Endothelial cell of umbilical vein (primary cell): ENCODE results near the gene FAAP100. TPM values are rescaled to one million over a fixed set of nuclear protein-coding genes. Genes with fewer than 3 reads are reported as not detected.

Source experiments
- BruUV-seq: library from RNA; stranded (reverse); fragments of 400-500 nt; replicated peaks from 2 replicates; lab custom pipeline; 2021; lab: Mats Ljungman, UMichigan
- CTCF ChIA-PET: fragments of 300-600, 350-600 bp; sonication (Branson Sonifier 250); formaldehyde crosslinking; loops from one replicate; lab custom pipeline; 2021; ENCODE audit warnings: antibody characterized with exemption, inconsistent platforms; lab: Charles Lee
- POLR2A ChIA-PET: fragments of 300-600, 350-600 bp; sonication (Branson Sonifier 250); formaldehyde crosslinking; loops from one replicate; lab custom pipeline; 2021; ENCODE audit warnings: antibody characterized with exemption, inconsistent platforms; lab: Charles Lee
- DNase-seq: peaks from one replicate; pipeline ENCODE4 v3.0.0-alpha.2; 2011; ENCODE audit warnings: low read depth, low spot score
- FAIRE-seq: peaks from 2 replicates; lab custom pipeline; 2011; peaks lifted over from hg19 to GRCh38; lab: Jason Lieb, UNC
- H2AFZ ChIP-seq: 2 replicates; pipeline ENCODE4 v1.6.0; 2012; ENCODE audit warnings: low read depth, low read length, control low read depth, inconsistent platforms
- H3K27ac ChIP-seq: 2 replicates; pipeline ENCODE4 v1.5.1; 2011; ENCODE audit warnings: low read depth, mild to moderate bottlenecking, control low read depth, low read length, moderate library complexity; ENCODE audit not compliant: insufficient read depth
- H3K27me3 ChIP-seq, 2 experiments: 2 replicates each; pipeline versions ENCODE4 v1.6.0 to v1.6.1; 2011; ENCODE audit warnings: low read length in 2 of 2, mixed read lengths in 1 of 2; ENCODE audit not compliant: control insufficient read depth in 2 of 2, insufficient read depth in 2 of 2
- H3K36me3 ChIP-seq, 2 experiments: 2 replicates in 1 of 2; 3 replicates in 1 of 2; pipeline ENCODE4 v1.5.1; 2011; ENCODE audit warnings: low read length in 2 of 2, mild to moderate bottlenecking in 1 of 2, moderate library complexity in 1 of 2; ENCODE audit not compliant: control insufficient read depth in 2 of 2, insufficient read depth in 2 of 2; ENCODE audit errors: extremely low read depth in 1 of 2
- H3K4me1 ChIP-seq: 3 replicates; pipeline ENCODE4 v1.5.1; 2011; ENCODE audit warnings: mild to moderate bottlenecking, low read length; ENCODE audit not compliant: control insufficient read depth, insufficient read depth; ENCODE audit errors: extremely low read depth
- H3K4me2 ChIP-seq: 2 replicates; pipeline ENCODE4 v1.6.1; 2011; ENCODE audit warnings: low read length, control low read depth, mixed read lengths; ENCODE audit not compliant: insufficient read depth
- H3K4me3 ChIP-seq, 3 experiments: fragments of 200-600 bp in 1 of 3; sonication (generic), shearing (Covaris generic) in 1 of 3; replicated peaks in 1 of 3; 2 replicates each; pipeline ENCODE4 v1.5.1; 2011 to 2016; ENCODE audit warnings: control low read depth in 3 of 3, low read length in 3 of 3, mild to moderate bottlenecking in 2 of 3, inconsistent platforms in 1 of 3, low read depth in 1 of 3, moderate library complexity in 1 of 3; ENCODE audit not compliant: insufficient read depth in 1 of 3
- H3K79me2 ChIP-seq: 2 replicates; pipeline ENCODE4 v1.6.0; 2012; ENCODE audit warnings: low read length, inconsistent platforms; ENCODE audit not compliant: control insufficient read depth, insufficient read depth
- H3K9ac ChIP-seq: replicated peaks from 2 replicates; pipeline ENCODE3; 2011; ENCODE audit warnings: low read length, control low read depth; ENCODE audit not compliant: insufficient read depth; ENCODE audit errors: extremely low read depth
- H3K9me1 ChIP-seq: replicated peaks from 3 replicates; pipeline ENCODE4 v1.6.0; 2011; ENCODE audit warnings: mild to moderate bottlenecking, low read length; ENCODE audit not compliant: control insufficient read depth, insufficient read depth; ENCODE audit errors: extremely low read depth
- H3K9me3 ChIP-seq: replicated peaks from 2 replicates; pipeline ENCODE4 v1.5.1; 2012; ENCODE audit warnings: low read length, inconsistent platforms; ENCODE audit not compliant: control insufficient read depth, insufficient read depth
- H4K20me1 ChIP-seq: replicated peaks from 2 replicates; pipeline ENCODE3; 2011; ENCODE audit warnings: mild to moderate bottlenecking, low read length; ENCODE audit not compliant: control insufficient read depth, insufficient read depth; ENCODE audit errors: extremely low read depth
- FOS ChIP-seq: IDR thresholded peaks from 2 replicates; pipeline ENCODE4 v1.6.1; 2011; ENCODE audit warnings: mild to moderate bottlenecking, low read length, moderate library complexity, borderline replicate concordance; ENCODE audit not compliant: insufficient read depth
- dilution Hi-C: fragments of 300-500 bp; cut with MboI; formaldehyde crosslinking; loops from one replicate; pipeline ENCODE4 v1.15.0; 2019; ENCODE audit warnings: low sequenced_read_pairs; ENCODE audit not compliant: extremely low pct_ligation_motif_present
- intact Hi-C: fragments of 100-400 bp; cut with micrococcal nuclease; formaldehyde crosslinking; loops from one replicate; pipeline ENCODE4 v1.10.0; 2022
- polyA plus RNA-seq, 4 experiments: library from polyadenylated mRNA; depleted of rRNA in 3 of 4; stranded (reverse) in 3 of 4; unstranded in 1 of 4; fragments of >200 nt; gene quantifications; 2 replicates each; pipeline versions ENCODE4 v1.2.1 to v1.2.3, GENCODE V29; 2011 to 2012; ENCODE audit warnings: missing spikeins in 1 of 4
- total RNA-seq: library from RNA; stranded (reverse); gene quantifications from 2 replicates; pipeline ENCODE4 v1.2.3, GENCODE V29; 2021
- TF ChIP-seq, protein P1 (sequence below), 2 donors: IDR thresholded peaks; 1 replicate in 1 of 2; 2 replicates in 1 of 2; pipeline ENCODE4 v1.5.1; 2011; ENCODE audit warnings: low read length in 2 of 2, mild to moderate bottlenecking in 2 of 2, moderate library complexity in 2 of 2, control low read depth in 1 of 2, inconsistent platforms in 1 of 2, low read depth in 1 of 2; ENCODE audit not compliant: insufficient read depth in 1 of 2; ENCODE audit errors: extremely low read depth in 1 of 2

FAAP100 gene
- total and polyA plus RNA-seq, 2 donors (not counting 3 experiments of a cell fraction or from before 2014, with no cell fraction given): 35.4 to 54.3 TPM

DNA sequence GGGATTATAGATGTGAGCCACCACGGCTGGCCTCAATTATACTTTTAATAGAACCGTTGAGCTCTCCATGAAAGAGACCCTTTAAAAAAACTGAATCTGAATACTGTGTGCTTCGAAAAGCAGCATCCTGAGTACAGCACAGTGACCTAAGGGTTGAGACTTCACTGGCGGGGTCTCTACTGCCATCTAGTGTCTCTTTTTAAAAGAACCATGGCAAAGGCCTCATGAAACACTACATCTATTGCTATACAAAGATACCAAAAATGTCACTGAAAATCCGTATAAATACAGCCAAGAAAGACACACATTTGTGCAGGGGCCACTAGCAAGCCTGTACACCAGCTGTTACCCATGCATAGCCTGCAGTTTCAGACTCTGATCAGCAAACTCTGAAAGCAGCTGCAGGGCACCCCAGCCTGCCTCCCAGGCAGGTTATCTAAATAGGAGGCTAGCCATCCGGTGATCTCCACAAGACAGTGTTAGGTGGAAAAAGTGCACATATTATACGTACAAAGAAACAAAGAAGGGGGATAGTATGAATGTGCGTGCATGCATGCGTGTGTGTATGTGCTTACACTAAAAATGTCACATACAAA, 49.5 kb upstream of the FAAP100 start:
- Histone ChIP-seq H3K27me3 (no peaks in the 10 kb centered on the region), H2AFZ (no peak overlapping the region), H3K9me3 (no peaks in the 10 kb centered on the region), H3K4me3 (no peak overlapping the region), H3K9me1 (no peaks in the 10 kb centered on the region), H3K9ac (no peak overlapping the region), H3K27ac (no peak overlapping the region), H3K36me3 (peaks cover 27 to 37% of the 10 kb centered on the region in 2 experiments), H4K20me1 (peaks cover 5% of the 10 kb centered on the region), H3K79me2 (peaks cover 20% of the 10 kb centered on the region), H3K4me1 (peaks cover 6% of the 10 kb centered on the region), H3K4me2 (no peak overlapping the region)
- no peak for TF ChIP-seq FOS
- TF ChIP-seq, protein P1, sequence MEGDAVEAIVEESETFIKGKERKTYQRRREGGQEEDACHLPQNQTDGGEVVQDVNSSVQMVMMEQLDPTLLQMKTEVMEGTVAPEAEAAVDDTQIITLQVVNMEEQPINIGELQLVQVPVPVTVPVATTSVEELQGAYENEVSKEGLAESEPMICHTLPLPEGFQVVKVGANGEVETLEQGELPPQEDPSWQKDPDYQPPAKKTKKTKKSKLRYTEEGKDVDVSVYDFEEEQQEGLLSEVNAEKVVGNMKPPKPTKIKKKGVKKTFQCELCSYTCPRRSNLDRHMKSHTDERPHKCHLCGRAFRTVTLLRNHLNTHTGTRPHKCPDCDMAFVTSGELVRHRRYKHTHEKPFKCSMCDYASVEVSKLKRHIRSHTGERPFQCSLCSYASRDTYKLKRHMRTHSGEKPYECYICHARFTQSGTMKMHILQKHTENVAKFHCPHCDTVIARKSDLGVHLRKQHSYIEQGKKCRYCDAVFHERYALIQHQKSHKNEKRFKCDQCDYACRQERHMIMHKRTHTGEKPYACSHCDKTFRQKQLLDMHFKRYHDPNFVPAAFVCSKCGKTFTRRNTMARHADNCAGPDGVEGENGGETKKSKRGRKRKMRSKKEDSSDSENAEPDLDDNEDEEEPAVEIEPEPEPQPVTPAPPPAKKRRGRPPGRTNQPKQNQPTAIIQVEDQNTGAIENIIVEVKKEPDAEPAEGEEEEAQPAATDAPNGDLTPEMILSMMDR (IDR thresholded peaks at IDR 0.05; ENCODE audit: extremely low read depth in 1 of 2, insufficient read depth in 1 of 2, low read depth in 1 of 2, low read length in 2 of 2): peak; percentile 69 to 71
- ChIA-PET CTCF (interaction anchor here (0.6 to 2.5 kb wide), 36 partner anchors 12 to 350 kb away, joined by 3 to 23 read pairs (median 4); partner anchors contain the start of genes ACTG1, FAAP100 and FSCN2), POLR2A (no interaction called here)
- dilution Hi-C loops (no loop called here), intact Hi-C loops (loop anchor here (1.0 to 5.0 kb wide), 4 partner anchors 34 to 348 kb away; no protein-coding TSS in a partner anchor)
- BruUV-seq: no TSS peak
- FAIRE-seq: peak; percentile 63
- peak; percentile 80 for DNase-seq
